GM19452 (cell line): Measurements from ENCODE around the gene TGFA.

Experiments used
- ATAC-seq: cut with Tn5 transposase; IDR thresholded peaks from one replicate; pipeline ENCODE4 v1.9.1; 2021; ENCODE audit not compliant: unreplicated experiment

The TGFA gene

GRCh38 chr2:70499253-70499652 lies 54.4 kb downstream of the TGFA start:
- ATAC-seq: no peak

- no peak for ATAC-seq
Observed at GRCh38 chr2:70498528-70498927, 55.1 kb downstream of the TGFA start.

DNA sequence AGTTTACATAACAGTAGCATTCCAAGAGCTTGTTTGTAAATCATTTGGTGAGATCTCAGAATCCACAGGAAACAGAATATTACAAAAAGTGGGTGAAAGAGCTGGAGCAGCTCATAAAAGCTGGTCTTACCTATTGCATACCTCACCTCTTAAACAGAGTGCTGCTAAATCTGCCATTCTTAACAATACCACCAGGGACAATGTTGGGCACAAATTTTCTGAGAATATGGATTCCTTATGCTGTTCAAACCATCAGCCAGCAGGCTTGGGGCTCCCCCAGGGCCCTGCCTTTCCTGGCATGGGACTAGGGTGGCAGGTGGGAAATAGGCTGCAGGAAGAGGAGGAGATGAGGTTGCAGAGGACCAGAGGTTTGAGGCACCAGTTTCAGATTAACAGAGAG lies 55.6 kb downstream of the TGFA start:
- no peak for ATAC-seq

DNA sequence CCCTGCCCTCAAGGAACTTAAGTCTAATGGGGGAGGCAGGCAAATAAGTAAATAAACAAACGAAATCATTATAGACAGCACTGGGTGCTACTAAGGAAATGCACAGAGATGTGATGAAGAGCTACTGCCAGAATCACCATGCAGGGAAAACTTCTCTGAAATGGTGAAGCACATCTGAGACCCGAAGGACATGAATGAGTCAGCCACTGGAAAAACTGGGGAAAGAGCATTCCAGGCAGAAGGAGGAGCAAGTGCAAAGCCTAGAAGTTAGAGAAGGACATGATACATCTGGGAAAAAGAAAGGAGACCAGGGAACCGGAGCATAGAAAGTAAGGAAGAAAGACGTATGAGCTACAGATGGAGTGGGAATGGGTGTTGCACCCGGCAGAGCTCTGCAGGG lies 56.8 kb downstream of the TGFA start:
- ATAC-seq: no peak

GRCh38 chr2:70494293-70494886 lies 59.2 kb downstream of the TGFA start:
- ATAC-seq: no peak

DNA sequence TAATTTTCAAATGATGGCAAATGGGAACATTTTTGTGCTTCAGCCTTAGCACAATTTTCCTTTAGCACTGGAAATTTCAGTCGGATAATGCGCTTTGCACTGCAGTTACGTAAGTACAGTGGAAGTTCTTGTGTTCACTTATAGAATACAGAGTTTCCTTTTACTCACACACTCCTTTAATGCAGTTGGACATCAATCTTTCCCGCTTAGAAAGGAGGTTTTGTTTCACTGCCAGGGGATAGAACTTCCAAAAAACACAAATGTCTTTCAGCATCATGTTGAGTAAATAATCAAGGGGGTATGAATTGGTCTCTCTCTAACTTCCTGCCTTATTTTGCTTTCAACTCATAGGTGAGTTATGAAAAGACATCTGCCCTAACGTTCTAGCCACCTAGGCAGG lies 63.2 kb downstream of the TGFA start:
- ATAC-seq: no peak

DNA sequence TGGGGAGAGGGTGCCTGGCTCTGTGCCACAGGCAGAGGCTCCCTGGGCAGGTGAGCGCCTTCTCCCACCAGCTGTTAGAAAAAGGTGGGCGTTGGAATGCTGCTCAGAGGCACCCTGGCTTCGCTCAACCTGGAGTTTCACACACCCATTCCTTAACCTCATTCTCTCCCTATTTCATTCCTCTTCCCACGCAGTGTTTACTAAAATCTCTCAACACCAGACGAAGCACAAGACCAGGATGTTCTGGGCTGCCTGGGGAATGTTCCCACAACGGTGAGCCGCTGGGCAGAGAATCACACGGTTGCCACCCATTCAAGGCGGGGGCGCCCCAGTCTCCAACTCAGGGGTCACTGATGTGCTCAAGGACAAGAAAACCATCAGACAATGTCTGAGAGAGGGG lies 64.5 kb downstream of the TGFA start:
- no peak for ATAC-seq

DNA sequence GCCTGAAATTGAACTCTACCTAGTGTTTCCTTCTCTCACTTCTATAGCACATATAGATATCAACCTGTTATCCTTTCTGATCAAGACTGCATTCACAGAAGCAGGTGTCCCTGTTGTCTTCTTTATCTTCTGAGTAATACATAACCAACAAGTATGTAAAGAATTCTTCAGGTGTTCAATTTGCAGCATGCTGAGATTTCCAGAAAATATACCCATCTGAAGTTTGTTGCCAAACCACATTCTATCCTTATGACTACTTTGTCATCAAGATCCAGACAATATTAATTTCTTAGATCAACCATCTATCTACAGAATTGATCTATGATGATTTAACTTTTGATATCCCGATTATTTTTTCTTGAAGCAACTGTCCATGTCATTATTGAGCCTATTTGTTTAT lies 69.5 kb downstream of the TGFA start:
- ATAC-seq: no peak

DNA sequence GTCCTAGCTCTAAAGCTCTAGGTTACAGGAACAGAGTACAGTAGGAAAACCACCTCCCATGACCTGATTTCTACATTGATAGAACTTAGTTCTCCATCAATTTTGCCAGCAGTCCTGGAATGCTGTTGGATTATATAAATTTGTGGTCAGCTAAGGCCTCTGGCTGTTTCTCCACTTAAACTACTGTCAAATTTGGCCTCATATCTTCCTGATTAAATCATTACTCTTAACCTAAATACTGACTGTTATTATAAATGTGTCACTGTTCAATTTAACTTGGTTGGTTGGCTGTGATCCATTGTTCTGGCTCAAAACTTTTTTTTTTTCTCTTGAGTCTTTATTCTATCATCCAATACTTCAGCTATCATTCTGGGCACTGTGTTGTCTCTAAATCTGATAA lies 71.2 kb downstream of the TGFA start:
- ATAC-seq: no peak

DNA sequence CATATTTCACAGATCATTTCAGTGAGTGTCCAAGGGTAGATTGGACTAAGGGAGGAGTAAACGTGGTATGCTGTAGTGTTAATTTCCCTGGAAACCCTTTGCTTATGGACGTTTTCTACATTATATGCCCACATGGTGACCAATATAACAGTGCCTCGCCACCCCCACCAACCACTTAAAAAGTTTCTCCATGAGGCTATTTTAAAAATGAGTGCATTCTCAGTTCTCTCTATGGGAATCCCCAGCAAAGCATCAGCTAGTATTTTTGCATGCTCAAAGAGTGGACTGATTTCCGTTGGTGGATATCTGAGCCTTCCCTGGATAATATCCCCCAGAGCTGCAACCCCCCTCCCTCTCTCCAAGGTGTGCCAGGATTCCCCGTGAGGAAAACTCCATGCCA lies 73.2 kb downstream of the TGFA start:
- no peak for ATAC-seq

DNA sequence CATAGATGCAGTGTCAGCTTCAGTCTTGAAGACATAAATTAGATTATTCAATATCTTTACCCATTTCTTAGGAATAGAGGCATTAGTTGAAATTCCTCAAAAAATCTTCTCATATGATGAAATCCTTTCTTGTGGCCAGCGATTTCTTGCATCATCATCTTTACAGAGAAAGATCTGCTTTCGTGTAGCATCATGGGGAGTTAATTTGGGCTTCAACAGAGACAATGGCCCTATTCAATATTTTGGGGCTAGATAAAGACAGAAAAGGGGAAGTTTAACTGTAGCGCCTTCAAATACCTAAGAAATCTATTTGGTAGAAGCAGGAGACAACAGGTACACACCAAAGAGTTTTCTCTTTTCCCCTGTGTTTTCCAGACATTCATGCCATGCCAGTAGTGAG lies 73.8 kb downstream of the TGFA start:
- ATAC-seq: no peak

GRCh38 chr2:70477441-70477844 lies 76.2 kb downstream of the TGFA start:
- ATAC-seq: no peak

DNA sequence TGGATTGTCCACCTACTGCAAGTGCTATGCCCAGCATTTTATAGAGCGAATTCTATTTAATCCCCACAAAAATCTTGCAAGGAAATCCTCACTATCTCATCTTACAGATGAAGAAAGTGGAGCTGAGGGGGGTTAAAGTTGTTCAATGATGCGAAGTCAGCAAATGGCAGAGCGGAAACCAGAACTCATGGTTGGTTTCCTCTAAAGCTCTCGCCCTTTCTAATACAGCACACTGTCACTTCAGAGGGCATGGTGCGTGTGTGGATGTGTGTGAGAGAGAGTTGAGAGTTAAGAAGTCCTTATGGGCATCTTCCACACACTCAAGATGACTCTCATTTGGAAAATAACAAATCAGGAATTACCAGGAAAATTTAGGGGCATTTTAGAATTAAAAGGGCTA lies 78.4 kb downstream of the TGFA start:
- ATAC-seq: no peak

DNA sequence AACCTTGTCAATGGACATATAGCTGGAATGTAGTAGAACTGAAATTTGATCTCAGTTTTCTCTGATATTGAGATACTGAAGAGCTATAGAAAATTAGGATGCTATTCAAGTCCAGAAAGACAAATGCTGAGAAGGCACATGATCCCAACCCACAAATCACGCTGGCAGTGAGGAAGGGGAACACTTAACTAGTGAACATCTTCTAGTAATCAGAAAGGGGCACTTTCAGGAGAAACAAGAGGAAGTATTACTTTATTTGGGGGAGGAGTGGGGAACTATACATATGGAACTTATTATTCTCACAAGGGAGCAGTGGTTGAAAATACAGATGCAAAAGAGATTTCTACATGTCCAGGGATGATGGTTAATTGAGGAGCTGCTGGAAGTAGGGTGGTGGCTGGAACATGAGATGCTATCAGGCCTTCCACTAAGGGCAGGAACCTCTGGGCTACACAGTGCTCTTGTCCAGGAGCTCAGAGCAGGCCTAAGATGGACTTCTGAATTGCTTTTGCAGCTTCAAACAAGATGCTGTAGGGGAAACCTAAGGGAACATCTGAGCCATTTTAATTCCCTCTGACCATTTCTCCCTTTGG lies 79.3 kb downstream of the TGFA start:
- no peak for ATAC-seq

- ATAC-seq: no peak
Observed at GRCh38 chr2:70473101-70473722, 80.4 kb downstream of the TGFA start.

DNA sequence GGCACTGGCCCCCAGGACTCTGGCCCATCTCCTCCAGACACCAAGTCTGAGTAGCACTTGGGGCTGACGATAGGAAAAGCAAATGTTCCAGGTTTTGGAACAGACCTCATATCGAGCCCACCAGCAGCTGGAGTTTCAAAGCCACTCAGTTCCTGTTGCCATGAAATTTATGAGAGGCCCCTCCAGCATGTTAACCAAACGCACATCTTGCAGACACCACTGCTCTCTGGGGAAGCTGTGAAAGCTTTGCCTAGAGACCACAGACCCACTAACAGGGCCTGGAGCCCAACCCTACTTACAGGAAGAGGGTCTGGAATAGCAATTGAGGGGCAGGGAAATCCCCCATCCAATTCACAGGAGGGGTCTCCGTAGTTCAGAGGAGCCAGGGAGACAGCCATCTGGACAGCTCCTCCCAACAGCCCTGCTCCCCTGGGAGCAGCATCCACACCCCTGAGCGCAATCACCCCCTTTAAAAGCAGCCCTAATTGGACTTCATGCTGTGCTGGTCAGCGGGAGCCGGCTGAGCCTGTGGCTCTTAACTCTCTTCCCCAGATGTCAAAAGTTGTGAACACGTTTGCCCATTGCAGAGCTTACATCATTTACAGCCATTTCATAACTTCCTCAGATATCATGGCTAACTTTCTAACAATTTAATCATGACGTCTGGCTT lies 81.3 kb downstream of the TGFA start:
- ATAC-seq: no peak

- no peak for ATAC-seq
Observed at GRCh38 chr2:70471129-70471528, 82.5 kb downstream of the TGFA start.

DNA sequence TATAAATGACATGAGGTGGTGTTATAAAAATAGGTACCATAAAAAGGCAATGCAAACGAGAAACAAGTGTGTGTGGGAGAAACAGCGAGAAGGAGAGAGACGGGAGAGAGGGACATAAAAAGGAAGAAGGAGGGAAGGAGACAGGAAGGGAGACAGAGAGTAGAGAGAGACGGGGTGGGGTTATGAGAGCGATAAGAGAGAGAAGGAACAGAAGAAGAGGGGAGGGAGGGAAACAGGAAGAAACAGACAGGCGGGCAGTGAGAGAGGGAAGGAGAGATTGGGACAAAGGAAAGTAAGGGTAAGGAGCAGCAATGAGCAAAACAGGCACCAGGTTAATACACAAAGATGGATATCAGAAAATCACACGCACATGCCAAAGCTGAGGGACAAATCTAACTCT lies 83.7 kb downstream of the TGFA start:
- no peak for ATAC-seq

DNA sequence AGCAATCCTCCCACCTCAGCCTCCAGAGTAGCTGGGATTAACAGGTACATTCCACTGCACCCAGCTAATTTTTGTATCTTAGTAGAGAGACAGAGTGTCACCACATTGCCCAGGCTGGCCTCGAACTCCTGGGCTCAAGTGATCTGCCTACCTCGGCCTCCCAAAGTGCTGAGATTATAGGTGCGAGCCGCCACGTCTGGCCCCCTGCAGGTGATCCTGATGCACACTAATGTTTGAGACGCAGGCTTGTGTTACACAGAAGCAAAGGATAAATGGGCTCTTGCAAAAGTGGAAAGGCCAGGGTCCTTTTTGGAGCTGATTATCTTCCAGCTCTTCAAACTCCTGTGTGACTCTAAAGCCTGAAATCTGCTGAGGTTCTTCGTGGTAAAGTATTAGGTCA lies 84.2 kb downstream of the TGFA start:
- no peak for ATAC-seq

- no peak for ATAC-seq
Observed at GRCh38 chr2:70468878-70469277, 84.7 kb downstream of the TGFA start.

DNA sequence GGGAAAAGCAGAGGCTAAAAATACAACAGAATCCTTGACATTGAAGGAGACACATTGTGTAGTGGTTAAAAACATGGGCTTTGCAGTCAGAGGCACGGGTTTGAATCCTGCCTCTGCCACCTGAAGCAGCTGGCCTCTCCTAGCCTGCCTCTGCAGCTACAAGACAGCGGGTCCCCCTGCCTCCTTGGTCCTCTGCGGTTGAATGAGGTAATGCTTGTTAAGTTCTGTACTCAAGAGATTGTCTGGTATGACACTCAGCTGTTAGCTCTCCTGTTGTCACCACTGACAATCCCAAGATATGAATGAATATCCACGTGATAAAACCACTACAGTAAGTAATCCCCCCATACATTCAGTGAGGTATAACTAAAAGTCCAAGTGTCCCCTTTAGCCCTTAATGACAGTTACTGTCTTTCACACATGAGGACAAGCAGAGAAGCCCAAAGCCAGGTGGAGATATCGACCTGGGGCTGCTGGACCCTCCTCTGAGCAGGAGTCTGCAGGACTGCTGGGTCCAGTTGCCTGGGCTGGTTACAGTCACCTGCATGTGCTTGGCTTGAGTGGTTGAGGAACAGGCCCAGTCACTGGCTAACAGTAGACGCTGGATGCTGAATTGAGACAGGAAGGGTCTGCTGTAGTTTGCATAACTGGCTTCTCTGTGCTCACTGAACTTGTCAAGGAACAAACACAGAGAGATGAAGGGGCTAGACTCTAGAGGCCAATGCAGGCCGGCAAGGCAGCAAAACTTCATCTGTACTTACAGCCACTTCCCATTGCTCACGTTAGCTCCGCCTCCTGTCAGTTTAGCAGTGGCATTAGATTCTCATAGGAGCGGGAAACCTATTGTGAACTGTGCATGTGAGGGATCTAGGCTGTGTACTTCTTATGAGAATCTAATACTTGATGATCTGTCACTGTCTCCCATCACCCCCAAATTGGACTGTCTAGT lies 85.5 kb downstream of the TGFA start:
- no peak for ATAC-seq
